GM12864 (cell line): Measurements from ENCODE around the gene OR4D2.
A peak's percentile ranks its signal among the peaks of the same experiment; 100 is the strongest.

ENCODE experiments used
- DNase-seq: peaks from one replicate; pipeline ENCODE4 v3.0.0-alpha.2; 2011; ENCODE audit warnings: low read depth
- H3K4me3 ChIP-seq: 2 replicates; pipeline ENCODE4 v1.5.1; 2011; ENCODE audit warnings: mild to moderate bottlenecking, low read depth, low read length, control low read depth
- CTCF ChIP-seq: IDR thresholded peaks from 2 replicates; pipeline ENCODE4 v1.5.1; 2011; ENCODE audit warnings: low read depth, mild to moderate bottlenecking, moderate library complexity, low read length, control low read depth, inconsistent platforms; ENCODE audit errors: missing control alignments

Gene OR4D2

GRCh38 chr17:58204796-58205195 is 38.0 kb downstream of the OR4D2 start:
- no peak for TF ChIP-seq CTCF

GRCh38 chr17:58205936-58206335 is 39.2 kb downstream of the OR4D2 start:
- H3K4me3 ChIP-seq, result no peak overlapping the region
- DNase-seq, result no peak
- no peak for TF ChIP-seq CTCF

More at GRCh38 chr17:58204796-58205195, 38.0 kb downstream of the OR4D2 start:
- DNase-seq, result no peak
- no peak overlapping the region for H3K4me3 ChIP-seq

GRCh38 chr17:58207451-58207850 is 40.7 kb downstream of the OR4D2 start:
- TF ChIP-seq CTCF, result no peak
- no peak for DNase-seq
- H3K4me3 ChIP-seq, result no peak overlapping the region

- no peak for TF ChIP-seq CTCF
- DNase-seq, result no peak
- no peak overlapping the region for H3K4me3 ChIP-seq
Observed at GRCh38 chr17:58208344-58208743, 41.6 kb downstream of the OR4D2 start.

- no peak for DNase-seq
- no peak overlapping the region for H3K4me3 ChIP-seq
- peak; percentile 46 for TF ChIP-seq CTCF
Observed at GRCh38 chr17:58210922-58211321, 44.1 kb downstream of the OR4D2 start.

- DNase-seq, result no peak
- no peak overlapping the region for H3K4me3 ChIP-seq
- TF ChIP-seq CTCF, result no peak
Observed at GRCh38 chr17:58215685-58216084, 48.9 kb downstream of the OR4D2 start.

GRCh38 chr17:58217766-58218165 is 51.0 kb downstream of the OR4D2 start:
- no peak for TF ChIP-seq CTCF
- no peak for DNase-seq
- no peak overlapping the region for H3K4me3 ChIP-seq
